Measurements from ENCODE around the gene LTBP1.

GRCh38 chr2:33139949-33140348 lies 193.2 kb downstream of the LTBP1 start:
- TF ChIP-seq RAD21 (IDR thresholded peaks at IDR 0.05) (no peak), CTCF (IDR thresholded peaks at IDR 0.05; ENCODE audit: low read depth, low read length, missing input control) (no peak), FOXA2 (IDR thresholded peaks at IDR 0.05) (no peak), RXRA (IDR thresholded peaks at IDR 0.05) (no peak), MAX (IDR thresholded peaks at IDR 0.05) (no peak), GABPA (IDR thresholded peaks at IDR 0.05 in 1 of 2, conservative IDR thresholded peaks at IDR 0.05 in 1 of 2) (no peak), REST (IDR thresholded peaks at IDR 0.05) (no peak), JUND (IDR thresholded peaks at IDR 0.05) (no peak), TAF1 (conservative IDR thresholded peaks at IDR 0.05) (no peak), ATF3 (IDR thresholded peaks at IDR 0.05) (no peak), EGR1 (IDR thresholded peaks at IDR 0.05; ENCODE audit: low read depth in 2 of 2) (no peak), YY1 (IDR thresholded peaks at IDR 0.05) (no peak), HNF4G (IDR thresholded peaks at IDR 0.05) (no peak), SP1 (IDR thresholded peaks at IDR 0.05) (no peak)

Data from liver (tissue), 3 donors.